ENCODE results near the gene DMC1.

DMC1 gene

GRCh38 chr22:38523029-38523428 is 47.0 kb downstream of the DMC1 start:
- no peak for DNase-seq (ENCODE audit: low read depth, low spot score)
- H3K4me3 ChIP-seq (ENCODE audit: low read depth, low read length) = no peak overlapping the region
- ChIA-PET CTCF (interaction anchor here (1.0 kb wide), 1 partner anchor 471 kb away, joined by 3 read pairs; no protein-coding TSS in a partner anchor), POLR2A (no interaction called here)
- TF ChIP-seq, protein P1, sequence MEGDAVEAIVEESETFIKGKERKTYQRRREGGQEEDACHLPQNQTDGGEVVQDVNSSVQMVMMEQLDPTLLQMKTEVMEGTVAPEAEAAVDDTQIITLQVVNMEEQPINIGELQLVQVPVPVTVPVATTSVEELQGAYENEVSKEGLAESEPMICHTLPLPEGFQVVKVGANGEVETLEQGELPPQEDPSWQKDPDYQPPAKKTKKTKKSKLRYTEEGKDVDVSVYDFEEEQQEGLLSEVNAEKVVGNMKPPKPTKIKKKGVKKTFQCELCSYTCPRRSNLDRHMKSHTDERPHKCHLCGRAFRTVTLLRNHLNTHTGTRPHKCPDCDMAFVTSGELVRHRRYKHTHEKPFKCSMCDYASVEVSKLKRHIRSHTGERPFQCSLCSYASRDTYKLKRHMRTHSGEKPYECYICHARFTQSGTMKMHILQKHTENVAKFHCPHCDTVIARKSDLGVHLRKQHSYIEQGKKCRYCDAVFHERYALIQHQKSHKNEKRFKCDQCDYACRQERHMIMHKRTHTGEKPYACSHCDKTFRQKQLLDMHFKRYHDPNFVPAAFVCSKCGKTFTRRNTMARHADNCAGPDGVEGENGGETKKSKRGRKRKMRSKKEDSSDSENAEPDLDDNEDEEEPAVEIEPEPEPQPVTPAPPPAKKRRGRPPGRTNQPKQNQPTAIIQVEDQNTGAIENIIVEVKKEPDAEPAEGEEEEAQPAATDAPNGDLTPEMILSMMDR (IDR thresholded peaks at IDR 0.05; ENCODE audit: insufficient read depth, low read length, missing control alignments) = no peak

GRCh38 chr22:38519453-38520250 is 50.3 kb downstream of the DMC1 start:
- DNase-seq (ENCODE audit: low read depth, low spot score) = no peak
- TF ChIP-seq, protein P1 (IDR thresholded peaks at IDR 0.05; ENCODE audit: insufficient read depth, low read length, missing control alignments) = no peak
- H3K4me3 ChIP-seq (ENCODE audit: low read depth, low read length) = no peak overlapping the region
- ChIA-PET CTCF (interaction anchor here (1.2 to 1.5 kb wide), 2 partner anchors 9 to 51 kb away, joined by 3 to 4 read pairs; no protein-coding TSS in a partner anchor), POLR2A (no interaction called here)

DNA sequence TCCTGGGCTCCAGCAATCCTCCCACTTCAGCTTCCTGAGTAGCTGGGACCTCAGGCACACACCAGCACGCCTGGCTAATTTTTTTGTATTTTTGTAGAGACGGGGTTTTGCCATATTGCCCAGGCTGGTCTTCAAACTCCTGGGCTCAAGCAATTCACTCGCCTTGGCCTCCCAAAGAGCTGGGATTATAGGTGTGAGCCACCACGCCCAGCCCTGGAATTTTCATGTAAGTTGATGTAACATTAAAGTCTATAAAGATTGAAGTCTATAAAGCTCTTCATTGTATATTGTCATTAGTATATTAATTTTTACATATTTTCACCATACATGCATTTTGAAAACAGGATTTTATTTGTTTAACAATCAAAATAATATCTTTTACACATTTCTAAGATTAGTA is 51.4 kb downstream of the DMC1 start:
- DNase-seq (ENCODE audit: low read depth, low spot score) = no peak
- ChIA-PET CTCF (interaction anchor here (1.2 kb wide), 1 partner anchor 8 kb away, joined by 4 read pairs; no protein-coding TSS in a partner anchor), POLR2A (no interaction called here)
- H3K4me3 ChIP-seq (ENCODE audit: low read depth, low read length) = no peak overlapping the region
- TF ChIP-seq, protein P1 (IDR thresholded peaks at IDR 0.05; ENCODE audit: insufficient read depth, low read length, missing control alignments) = no peak

GRCh38 chr22:38513063-38513462 is 56.9 kb downstream of the DMC1 start:
- DNase-seq (ENCODE audit: low read depth, low spot score) = no peak
- ChIA-PET POLR2A (no interaction called here), CTCF (no interaction called here)
- TF ChIP-seq, protein P1 (IDR thresholded peaks at IDR 0.05; ENCODE audit: insufficient read depth, low read length, missing control alignments) = no peak
- H3K4me3 ChIP-seq (ENCODE audit: low read depth, low read length) = no peak overlapping the region

GRCh38 chr22:38510416-38510970 is 59.5 kb downstream of the DMC1 start:
- H3K4me3 ChIP-seq (ENCODE audit: low read depth, low read length) = no peak overlapping the region
- POLR2A ChIA-PET = interaction anchor here (0.7 kb wide), 1 partner anchor 44 kb away, joined by 3 read pairs; no protein-coding TSS in a partner anchor
- CTCF ChIA-PET = interaction anchor here (1.2 to 1.9 kb wide), 2 partner anchors 8 to 61 kb away, joined by 4 to 8 read pairs; no protein-coding TSS in a partner anchor
- no peak for DNase-seq (ENCODE audit: low read depth, low spot score)
- TF ChIP-seq, protein P1 (IDR thresholded peaks at IDR 0.05; ENCODE audit: insufficient read depth, low read length, missing control alignments) = no peak

All from AG04449 (cell line).